GM19023 (cell line): ENCODE results near the gene PRSS8.

Experiments
- ATAC-seq: cut with Tn5 transposase; IDR thresholded peaks from one replicate; pipeline ENCODE4 v1.9.1; 2021; ENCODE audit warnings: mild to moderate bottlenecking, moderate library complexity; ENCODE audit not compliant: unreplicated experiment

Gene PRSS8

GRCh38 chr16:31083981-31084380, 51.5 kb downstream of the PRSS8 start:
- ATAC-seq = no peak

GRCh38 chr16:31083556-31083955, 52.0 kb downstream of the PRSS8 start:
- no peak for ATAC-seq

GRCh38 chr16:31083081-31083480, 52.4 kb downstream of the PRSS8 start:
- ATAC-seq = no peak

GRCh38 chr16:31082368-31083045, 53.0 kb downstream of the PRSS8 start:
- ATAC-seq = no peak
